ENCODE data around the gene CAMTA1. TPM values are rescaled to one million over a fixed set of nuclear protein-coding genes. Genes with fewer than 3 reads are reported as not detected.

Gene CAMTA1
- polyA plus RNA-seq, 1 donor (not counting 4 experiments of a cell fraction or from before 2014, with no cell fraction given) = 51.4 TPM

GRCh38 chr1:7464736-7465135 is 679.5 kb downstream of the CAMTA1 start:
- Histone ChIP-seq H3K9me1 (ENCODE audit: control insufficient read depth, extremely low read depth, insufficient read depth, low read length) (no peaks in the 10 kb centered on the region), H3K4me3 (ENCODE audit: control insufficient read depth in 2 of 3, extremely low read depth in 1 of 3, insufficient read depth in 2 of 3, low read depth in 1 of 3, low read length in 3 of 3) (no peak overlapping the region), H3K27ac (ENCODE audit: control insufficient read depth, insufficient read depth, low read length) (no peak overlapping the region), H3K4me1 (ENCODE audit: control insufficient read depth, extremely low read depth, insufficient read depth, low read length) (peaks cover 7% of the 10 kb centered on the region), H4K20me1 (ENCODE audit: control insufficient read depth, extremely low read depth, insufficient read depth, low read length) (no peaks in the 10 kb centered on the region), H3K36me3 (ENCODE audit: control insufficient read depth in 2 of 2, extremely low read depth in 1 of 2, insufficient read depth in 2 of 2, low read length in 2 of 2) (no peaks in the 10 kb centered on the region), H3K79me2 (ENCODE audit: control insufficient read depth, insufficient read depth, low read length) (no peaks in the 10 kb centered on the region), H3K9me3 (ENCODE audit: control insufficient read depth, low read depth, low read length) (peaks cover 1% of the 10 kb centered on the region), H3K9ac (ENCODE audit: control insufficient read depth, extremely low read depth, insufficient read depth, low read length) (no peak overlapping the region), H3K4me2 (ENCODE audit: control insufficient read depth, extremely low read depth, insufficient read depth, low read depth, low read length) (no peak overlapping the region), H3K27me3 (ENCODE audit: control insufficient read depth, extremely low read depth, insufficient read depth, low read length) (peaks cover 17% of the 10 kb centered on the region), H2AFZ (ENCODE audit: control insufficient read depth, low read length) (no peak overlapping the region)
- no peak for FAIRE-seq
- no peak for TF ChIP-seq CTCF (optimal IDR thresholded peaks at IDR 0.05 in 1 of 3, IDR thresholded peaks at IDR 0.05 in 1 of 3, conservative IDR thresholded peaks at IDR 0.05 in 1 of 3; ENCODE audit: extremely low read depth in 1 of 3, insufficient read depth in 2 of 3, low read length in 3 of 3)
- no peak for TF ChIP-seq EZH2 (IDR thresholded peaks at IDR 0.05; ENCODE audit: low read length)
- dilution Hi-C loops (cut with MboI; ENCODE audit: extremely low pct_ligation_motif_present, low sequenced_read_pairs) = no loop called here
- no peak for DNase-seq (ENCODE audit: low read depth, low spot score)

- TF ChIP-seq CTCF (optimal IDR thresholded peaks at IDR 0.05 in 1 of 3, IDR thresholded peaks at IDR 0.05 in 1 of 3, conservative IDR thresholded peaks at IDR 0.05 in 1 of 3; ENCODE audit: extremely low read depth in 1 of 3, insufficient read depth in 2 of 3, low read length in 3 of 3) (no peak), EZH2 (IDR thresholded peaks at IDR 0.05; ENCODE audit: low read length) (no peak)
- no peaks in the 10 kb centered on the region for H4K20me1 ChIP-seq (ENCODE audit: control insufficient read depth, extremely low read depth, insufficient read depth, low read length)
- no peak overlapping the region for H3K4me2 ChIP-seq (ENCODE audit: control insufficient read depth, extremely low read depth, insufficient read depth, low read depth, low read length)
- no peaks in the 10 kb centered on the region for H3K79me2 ChIP-seq (ENCODE audit: control insufficient read depth, insufficient read depth, low read length)
- no peak overlapping the region for H3K4me3 ChIP-seq (ENCODE audit: control insufficient read depth in 2 of 3, extremely low read depth in 1 of 3, insufficient read depth in 2 of 3, low read depth in 1 of 3, low read length in 3 of 3)
- no peaks in the 10 kb centered on the region for H3K9me1 ChIP-seq (ENCODE audit: control insufficient read depth, extremely low read depth, insufficient read depth, low read length)
- no peak overlapping the region for H2AFZ ChIP-seq (ENCODE audit: control insufficient read depth, low read length)
- no peak overlapping the region for H3K27ac ChIP-seq (ENCODE audit: control insufficient read depth, insufficient read depth, low read length)
- peaks cover 32% of the 10 kb centered on the region for H3K4me1 ChIP-seq (ENCODE audit: control insufficient read depth, extremely low read depth, insufficient read depth, low read length)
- FAIRE-seq (no peak), DNase-seq (ENCODE audit: low read depth, low spot score) (no peak)
- H3K27me3 ChIP-seq (ENCODE audit: control insufficient read depth, extremely low read depth, insufficient read depth, low read length) = peaks cover 6% of the 10 kb centered on the region
- H3K36me3 ChIP-seq (ENCODE audit: control insufficient read depth in 2 of 2, extremely low read depth in 1 of 2, insufficient read depth in 2 of 2, low read length in 2 of 2) = no peaks in the 10 kb centered on the region
- no peak overlapping the region for H3K9ac ChIP-seq (ENCODE audit: control insufficient read depth, extremely low read depth, insufficient read depth, low read length)
- dilution Hi-C loops (cut with MboI; ENCODE audit: extremely low pct_ligation_motif_present, low sequenced_read_pairs) = no loop called here
- peaks cover 1% of the 10 kb centered on the region for H3K9me3 ChIP-seq (ENCODE audit: control insufficient read depth, low read depth, low read length)
Observed at GRCh38 chr1:7467476-7468175, 682.4 kb downstream of the CAMTA1 start.

Measured in keratinocyte (primary cell).